HG02970 (cell line): ENCODE measurements around the gene DNAL1.

ENCODE experiments used
- ATAC-seq: cut with Tn5 transposase; IDR thresholded peaks from one replicate; pipeline ENCODE4 v1.9.1; 2021; ENCODE audit warnings: mild to moderate bottlenecking, moderate library complexity, moderate number of reproducible peaks; ENCODE audit not compliant: unreplicated experiment, low FRiP score

Gene DNAL1

DNA sequence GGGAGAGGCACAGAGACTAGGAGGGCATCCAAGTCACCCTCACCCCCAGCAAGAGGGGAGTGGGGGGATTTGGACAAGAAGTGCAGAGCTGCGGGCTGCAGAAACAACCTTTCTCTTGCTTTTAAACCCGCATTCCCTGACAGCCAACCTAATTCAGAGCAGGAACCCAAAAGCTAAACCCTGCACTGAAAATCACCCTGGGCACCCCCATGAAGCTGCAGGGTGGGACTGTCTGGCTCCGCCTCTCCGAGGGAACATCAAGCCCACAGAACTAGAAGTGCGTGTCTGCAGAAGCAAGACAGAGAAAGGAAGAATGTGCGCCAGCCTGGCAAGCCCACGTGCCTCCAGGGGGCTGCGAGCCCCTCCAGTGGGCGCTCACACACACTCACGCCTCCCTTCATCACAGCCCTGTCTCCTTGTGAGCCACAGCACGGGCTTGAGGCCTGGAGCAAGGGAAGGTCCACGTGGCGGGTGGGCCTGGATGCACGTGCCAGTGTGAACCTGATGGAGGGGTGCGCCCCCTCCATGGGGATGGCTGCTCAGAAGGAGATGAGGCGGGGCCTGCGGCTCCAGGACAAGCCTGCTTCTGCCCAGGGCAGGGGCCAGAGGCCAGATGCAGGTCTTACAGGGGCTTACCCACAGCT, 97.2 kb downstream of the DNAL1 start:
- no peak for ATAC-seq

DNA sequence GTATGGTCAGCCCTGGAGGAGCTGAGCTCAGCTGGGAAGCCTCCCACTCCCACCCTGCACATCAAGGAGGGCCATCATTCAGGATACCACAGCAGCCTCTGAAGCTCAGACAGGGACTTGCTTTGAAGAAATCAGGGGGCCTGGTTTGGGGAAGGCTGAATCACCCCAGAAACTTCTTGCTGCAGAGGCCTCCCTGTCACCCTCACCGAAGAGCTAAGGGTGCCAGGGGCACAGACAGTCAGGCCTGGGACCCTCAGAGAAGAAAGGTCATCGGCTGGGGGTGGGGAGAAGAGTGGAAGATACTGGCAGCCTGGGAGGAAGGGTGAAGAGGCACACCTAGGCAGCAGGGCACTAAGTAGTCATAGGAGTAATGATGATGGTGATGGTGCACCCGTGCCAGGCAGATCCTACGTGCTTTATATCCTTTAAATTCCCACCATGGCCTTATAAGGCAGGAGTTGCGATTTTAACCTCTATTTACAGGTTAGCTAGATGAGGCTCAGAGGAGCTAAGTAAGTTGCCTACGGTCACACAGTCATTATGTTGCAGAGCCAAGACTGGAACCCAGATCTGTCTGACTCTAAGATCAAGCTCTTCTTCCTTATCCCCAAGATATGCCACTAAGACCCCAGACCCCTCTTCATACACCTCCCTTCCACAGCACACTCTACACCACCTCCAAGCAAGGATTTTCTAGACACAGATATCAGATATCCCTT, 97.9 kb downstream of the DNAL1 start:
- ATAC-seq, result no peak

DNA sequence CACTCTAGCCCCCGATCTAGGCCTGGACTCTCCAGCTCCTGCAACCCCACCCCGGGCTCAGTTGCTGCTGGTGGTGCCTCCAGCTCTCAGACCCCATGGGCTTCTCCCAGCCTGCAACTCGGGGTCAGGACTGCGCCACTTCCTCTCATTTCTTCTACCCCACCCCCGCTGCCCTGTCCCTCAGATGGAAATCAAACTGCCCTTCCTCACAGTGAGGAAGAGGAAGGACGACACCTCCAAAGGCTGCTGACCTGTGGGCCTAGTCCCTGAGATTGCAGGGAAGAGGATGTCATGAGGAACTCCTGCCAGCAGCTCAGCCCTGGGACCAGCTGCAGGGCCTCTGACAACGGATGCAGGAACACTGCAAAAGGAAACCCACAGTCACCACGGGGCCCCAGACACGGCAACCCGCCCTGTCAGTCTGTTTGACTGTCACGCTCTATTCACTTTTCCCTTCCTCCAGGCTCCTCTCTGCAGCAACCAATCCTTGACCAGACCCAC, 98.7 kb downstream of the DNAL1 start:
- ATAC-seq, result no peak

DNA sequence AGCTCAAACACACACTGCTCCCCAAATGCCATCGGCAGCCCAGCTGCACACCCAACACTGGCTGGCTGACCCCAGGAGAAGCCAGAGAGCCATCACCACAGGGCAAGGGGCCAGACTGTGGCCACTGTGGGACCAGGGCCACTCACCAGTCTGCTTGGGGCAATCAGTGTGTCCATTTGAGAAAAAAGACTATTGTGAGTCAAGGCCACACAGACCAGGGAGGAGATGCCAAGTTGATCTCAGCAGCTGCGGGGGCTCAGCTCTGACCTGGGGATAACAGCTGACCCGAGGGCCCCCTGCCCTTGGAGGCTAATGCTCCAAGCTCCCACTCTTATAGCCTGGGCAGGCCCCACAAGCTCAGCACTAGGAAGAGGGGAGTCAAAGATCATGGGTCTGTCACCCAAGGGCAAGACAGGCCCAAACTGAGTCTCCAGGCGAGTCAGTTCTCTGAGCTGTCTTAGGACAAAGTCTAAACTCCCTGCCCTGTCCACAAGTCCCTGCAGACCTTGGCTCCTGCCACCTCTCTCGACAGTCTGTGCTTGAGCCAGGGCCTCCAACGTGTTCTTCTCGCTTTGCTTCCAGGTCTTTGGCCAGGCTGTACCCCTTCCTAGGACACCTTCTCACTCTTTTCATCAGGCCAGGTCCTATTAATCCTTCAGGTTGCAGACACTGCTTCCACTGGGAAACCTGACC, 99.5 kb downstream of the DNAL1 start:
- no peak for ATAC-seq

DNA sequence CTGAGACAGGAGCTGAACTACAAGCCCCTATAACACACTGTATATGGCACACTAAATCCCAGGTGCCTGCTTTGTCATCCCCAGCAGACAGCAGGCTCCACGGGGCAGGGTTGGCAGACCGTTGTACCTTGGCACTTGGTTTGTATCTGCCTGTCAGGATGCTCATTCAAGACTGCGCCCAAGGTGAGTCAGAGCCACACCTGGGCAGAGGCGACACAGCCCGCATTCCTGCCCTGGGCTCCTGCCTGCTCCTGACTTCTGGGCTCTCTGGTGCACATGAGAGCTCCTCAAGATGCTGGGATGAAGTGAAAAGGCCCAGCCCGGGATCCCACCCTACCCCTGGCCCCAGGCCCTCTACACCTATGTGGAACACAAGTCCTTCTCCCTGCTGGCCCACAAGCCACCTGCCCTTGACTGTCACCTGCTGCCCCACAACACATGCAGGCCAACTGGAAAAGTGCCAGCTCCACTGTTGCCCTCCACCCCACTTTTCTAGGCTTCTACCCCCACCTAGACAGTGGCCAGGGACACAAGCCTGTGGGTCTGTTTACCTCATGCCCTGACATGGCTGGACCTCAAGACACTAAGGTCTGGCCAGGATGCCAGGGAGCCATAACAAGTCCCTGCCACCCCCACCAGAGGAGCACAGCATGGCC, 100.2 kb downstream of the DNAL1 start:
- no peak for ATAC-seq

DNA sequence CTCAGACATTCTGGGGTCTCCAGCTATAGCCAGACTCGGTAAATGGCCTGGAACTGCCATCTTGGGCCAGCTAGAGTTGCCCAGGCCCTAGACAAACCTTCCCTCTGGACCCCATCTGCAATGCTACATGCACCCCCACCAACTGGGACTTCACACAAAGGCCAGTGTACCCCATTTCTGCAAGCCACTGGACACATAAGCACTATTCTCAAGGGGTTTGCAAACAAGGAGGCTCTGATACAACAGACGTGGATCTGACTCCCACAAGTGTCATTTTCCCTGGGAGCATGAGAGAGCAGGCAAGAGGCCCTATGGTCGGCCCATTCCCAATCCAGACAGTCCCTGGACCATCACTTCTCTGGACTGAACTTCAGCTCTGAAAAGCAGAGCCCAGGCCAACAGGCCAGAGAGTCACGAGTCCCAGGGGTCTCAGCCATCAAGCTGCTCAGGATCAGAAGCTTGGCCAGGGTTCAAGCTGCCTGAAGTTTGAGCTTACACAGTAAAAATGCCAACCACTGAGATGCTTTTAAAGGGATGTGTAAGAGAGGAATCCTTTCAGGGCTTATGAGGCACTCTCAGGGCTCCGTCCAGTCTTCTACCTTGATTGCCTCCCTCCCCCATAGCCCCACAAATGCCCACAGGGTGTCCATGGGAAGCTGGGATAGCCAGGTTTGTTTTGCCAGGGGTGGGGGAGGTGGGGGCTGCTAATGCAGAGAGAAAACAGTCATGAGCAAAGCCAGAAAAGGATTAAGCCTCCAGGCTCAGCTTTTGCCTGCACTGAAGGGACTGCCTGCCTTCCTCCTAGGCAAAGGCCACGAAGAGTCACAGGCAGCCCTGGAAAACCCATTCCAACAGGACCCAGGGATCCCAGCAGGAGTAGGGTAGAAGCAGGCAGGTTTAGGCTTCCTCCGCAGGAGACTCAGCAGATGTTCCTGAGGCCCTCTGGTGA, 101.1 kb downstream of the DNAL1 start:
- no peak for ATAC-seq

DNA sequence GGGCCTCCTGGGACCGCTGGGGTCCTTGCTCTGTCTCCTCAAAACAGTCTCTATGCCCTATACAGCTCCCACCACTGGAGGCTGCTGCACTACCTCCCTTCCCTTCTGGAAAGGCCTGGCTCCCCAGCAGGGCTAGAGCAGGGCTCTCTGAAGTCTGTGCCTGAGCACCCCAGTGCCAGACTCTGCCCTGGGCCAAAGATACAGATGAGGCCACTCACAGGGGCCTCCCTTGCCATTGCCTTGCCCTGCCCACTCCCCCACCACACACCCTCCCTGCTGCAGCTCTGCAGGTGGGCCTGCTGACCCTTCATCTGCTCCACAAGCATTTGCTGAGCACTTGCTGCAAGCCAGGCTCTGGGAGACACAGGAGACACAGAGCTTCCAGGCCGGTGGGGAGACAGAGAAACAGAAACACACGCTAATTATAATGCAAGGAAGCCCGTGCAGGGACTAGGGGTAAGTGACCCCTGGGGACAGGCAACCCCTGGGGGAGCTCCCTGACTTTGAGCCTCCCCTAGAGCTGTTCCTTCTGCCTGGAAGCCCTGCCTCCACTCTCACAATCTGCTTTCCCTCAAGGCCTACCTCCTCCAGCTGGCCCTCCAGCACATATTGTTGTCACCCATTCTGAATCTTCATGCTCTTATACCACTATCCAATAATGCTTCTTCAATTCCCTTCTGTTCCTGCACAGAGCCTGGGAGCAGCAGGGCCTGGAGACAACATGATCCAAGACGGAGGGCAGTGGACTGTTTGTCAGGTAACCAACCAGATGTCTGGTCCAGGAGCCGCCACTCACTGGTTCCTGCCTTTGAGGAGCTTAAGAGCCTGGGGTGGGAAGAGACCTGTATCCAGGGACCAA, 102.0 kb downstream of the DNAL1 start:
- no peak for ATAC-seq

DNA sequence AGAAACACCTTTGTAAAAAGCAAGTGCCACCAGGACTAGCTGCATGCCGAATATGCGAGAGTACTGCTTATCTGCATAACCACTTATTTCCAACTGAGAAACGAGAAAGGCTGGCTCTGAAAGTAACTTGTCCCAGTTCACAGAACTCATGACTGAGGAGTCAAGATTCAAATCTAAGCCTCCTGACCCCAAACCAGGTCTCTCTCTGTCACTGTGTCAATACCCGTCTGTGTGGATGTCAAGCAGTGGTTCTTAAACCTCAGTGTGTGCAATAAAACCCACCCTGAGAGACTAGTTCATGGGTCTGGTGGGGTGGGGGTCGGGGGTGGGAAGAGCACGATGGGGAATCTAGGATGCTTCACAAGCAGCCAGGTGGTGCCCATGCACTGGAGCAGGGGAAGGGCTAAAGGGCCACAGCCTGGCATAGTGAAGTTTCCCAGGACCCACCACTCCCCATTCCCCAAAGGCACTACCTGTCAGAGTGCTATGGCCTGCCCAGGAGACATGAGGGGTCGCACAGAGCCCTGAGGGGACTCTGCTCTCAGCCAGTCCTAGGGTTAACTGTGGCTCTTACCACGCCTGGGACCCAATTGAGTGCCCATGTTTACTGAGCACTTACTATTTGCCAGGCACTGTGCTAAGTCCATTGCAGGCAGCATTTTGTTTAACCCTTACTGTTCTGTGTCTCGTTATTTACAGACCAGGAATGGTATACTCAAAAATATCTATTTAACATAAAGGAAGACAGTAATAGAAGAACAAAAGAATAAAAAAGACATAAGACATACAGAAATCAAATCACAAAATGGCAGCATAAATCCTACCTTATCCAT, 102.8 kb downstream of the DNAL1 start:
- ATAC-seq, result no peak

DNA sequence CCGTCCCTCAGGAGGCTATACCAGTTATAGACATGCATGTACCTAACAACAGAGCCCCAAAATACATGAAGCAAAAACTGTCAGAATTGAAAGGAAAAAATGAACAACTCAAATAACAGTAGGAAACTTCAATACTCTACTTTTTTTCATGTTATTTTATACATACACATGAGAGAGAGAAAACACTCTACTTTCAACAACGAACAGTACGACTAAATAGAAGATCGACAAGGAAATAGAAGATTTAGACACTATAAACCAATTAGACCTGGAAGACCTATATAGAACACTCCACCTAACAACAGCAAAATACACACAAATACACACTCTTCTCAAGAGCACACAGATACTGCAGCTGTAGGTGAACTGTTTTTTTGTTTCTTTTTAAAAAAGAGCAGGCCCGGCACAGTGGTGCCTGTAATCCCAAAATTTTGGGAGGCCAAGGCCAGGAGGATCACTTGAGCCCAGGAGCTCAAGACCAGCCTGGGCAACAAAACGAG, 104.1 kb downstream of the DNAL1 start:
- ATAC-seq, result no peak

DNA sequence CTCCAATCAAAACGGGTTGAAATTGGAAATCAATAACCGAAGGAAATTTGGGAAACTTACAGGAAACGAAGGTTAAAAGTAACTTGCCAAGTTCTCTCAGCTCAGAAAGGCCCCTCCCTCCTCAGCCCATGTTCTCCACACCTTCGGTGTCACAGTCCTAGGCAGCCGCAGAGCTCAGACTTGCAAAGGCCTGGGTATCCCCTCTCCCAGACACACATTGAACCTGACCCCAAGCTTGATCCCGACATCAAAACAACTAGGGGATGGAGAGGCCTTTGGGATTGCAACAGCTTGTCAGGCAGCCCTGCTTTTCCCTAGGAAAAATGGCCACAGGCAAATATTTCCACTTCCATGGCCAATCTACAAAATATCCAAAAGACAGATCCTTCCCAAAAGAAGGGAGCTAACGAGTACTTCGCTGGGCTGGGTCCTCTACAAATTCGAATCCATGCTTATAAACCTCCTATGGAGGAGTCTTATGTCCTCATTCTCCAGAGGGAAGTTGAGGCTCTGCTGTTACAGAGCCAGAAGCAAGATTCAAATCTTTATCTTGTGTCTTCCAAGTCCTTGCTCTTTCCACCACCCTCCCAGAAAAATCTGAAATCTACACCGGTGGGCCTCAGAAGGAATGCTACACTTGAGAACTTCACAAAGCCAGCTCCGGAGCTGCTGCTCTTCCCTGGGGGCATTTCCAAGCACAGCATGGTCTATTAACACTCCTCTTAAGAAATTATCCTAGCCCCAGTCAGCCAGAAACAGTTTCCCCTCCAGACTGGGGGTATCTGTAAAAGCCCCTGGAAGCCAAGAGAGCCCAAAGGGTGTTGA, 105.1 kb downstream of the DNAL1 start:
- no peak for ATAC-seq

DNA sequence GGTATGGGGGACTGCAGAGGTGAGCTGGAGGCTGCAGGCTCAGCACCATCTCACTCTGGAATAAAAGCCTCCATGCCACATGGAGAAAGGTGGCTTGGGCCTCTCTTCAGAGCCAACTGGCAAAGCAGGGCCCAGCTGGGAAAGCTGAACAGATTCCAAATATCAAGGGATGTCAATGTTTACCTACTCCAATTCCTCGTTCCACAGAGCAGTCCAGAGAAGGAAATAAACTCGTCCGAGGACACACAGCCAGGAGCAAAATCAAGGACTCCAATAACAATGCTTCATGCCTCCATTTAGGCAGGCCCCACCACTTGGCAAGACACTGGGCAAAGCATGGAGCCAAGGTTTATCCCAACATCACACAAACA, 105.7 kb downstream of the DNAL1 start:
- ATAC-seq, result no peak

DNA sequence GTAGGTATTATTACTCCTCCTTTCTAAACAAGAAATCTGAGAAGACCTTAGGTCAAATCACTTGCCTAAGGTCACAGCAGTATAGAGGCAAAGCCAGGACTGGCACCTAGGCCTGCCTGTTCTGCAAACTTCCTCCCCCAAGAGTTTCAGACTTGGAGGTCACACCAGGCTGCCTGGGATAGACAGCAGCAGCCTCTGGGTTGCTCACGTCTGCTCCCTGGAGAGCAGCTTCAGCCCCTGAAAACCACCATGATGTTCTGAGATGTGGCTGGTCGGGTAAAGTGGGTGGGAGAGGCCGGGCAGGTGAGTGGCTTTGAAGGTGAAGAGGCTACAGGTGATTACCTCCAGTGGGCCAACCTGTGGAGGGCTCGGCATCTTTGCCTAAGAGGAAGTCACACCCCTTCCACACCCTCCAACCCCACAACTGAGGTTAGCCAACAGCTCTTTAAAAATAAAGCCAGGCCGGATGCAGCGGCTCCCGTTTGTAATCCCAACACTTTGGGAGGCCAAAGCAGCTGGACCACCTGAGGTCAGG, 106.4 kb downstream of the DNAL1 start:
- no peak for ATAC-seq

DNA sequence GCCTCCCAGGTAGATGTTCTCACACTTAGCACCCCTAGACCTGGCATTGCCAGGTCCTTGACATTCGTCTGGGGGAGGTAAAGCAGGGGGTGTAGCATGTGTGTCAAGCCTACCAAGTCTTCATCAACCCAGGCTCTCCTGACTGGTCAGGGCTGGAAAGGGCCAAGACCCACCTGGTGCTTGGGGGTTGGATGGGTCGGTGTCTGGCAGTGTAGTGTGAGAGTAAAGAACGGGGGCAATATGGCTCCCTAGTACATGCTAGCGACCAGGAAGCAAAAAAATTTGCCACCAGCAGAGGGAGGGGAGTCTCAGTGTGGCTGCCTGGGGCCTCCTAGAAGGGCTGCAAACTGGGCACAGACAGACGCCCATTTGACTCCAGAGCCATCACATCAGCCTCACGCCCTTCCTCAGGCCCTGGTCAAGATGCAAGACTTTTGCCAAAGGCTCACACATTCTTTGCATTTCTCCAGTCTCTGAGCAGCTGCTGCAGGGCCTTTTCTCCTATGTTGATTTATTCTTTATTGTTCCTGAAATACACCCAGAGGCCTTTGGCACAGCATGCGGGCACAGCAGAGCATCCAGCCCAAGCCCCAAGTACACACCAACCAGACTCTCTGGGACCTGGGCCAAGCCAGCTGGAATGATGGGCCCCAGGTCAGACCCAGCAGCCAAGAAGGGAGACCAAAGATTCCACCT, 107.7 kb downstream of the DNAL1 start:
- ATAC-seq, result no peak
